OCI-LY1 (cell line): Measurements from ENCODE around the gene ZNF611.

Experiments used
- CTCF ChIP-seq: fragments of 200-600 bp; sonication (generic), shearing (Covaris generic); IDR thresholded peaks from 2 replicates; pipeline ENCODE4 v1.5.1; 2017; ENCODE audit warnings: mild to moderate bottlenecking, antibody characterized with exemption, low read length, moderate library complexity, mixed read lengths
- EZH2 ChIP-seq: fragments of 200-600 bp; sonication (generic), shearing (Covaris generic); IDR thresholded peaks from 2 replicates; pipeline ENCODE4 v1.8.0; 2017; ENCODE audit warnings: borderline replicate concordance, mixed run types, mild to moderate bottlenecking, antibody characterized with exemption, low read length, moderate library complexity, mixed read lengths

- TF ChIP-seq CTCF, result no peak
- TF ChIP-seq EZH2, result no peak
These were observed 7.7 kb upstream of the ZNF611 start for GRCh38 chr19:52742516-52742915.
